HUDEP-2 (cell line): ENCODE data around the gene SLC18A3.

Source experiments
- DNase-seq, 76 experiments: peaks; one replicate each; lab custom pipeline; 2025; ENCODE audit not compliant: unreplicated experiment in 76 of 76; lab: John Stamatoyannopoulos, UW

The SLC18A3 gene

GRCh38 chr10:49647985-49648795 lies 38.1 kb downstream of the SLC18A3 start:
- no peak for DNase-seq

- no peak for DNase-seq
These were observed 39.2 kb downstream of the SLC18A3 start for GRCh38 chr10:49649294-49649693.

- no peak for DNase-seq
These were observed 40.0 kb downstream of the SLC18A3 start for GRCh38 chr10:49649936-49650723.

- no peak for DNase-seq
These were observed 40.6 kb downstream of the SLC18A3 start for GRCh38 chr10:49650724-49651034.

- no peak for DNase-seq
These were observed 41.1 kb downstream of the SLC18A3 start for GRCh38 chr10:49651039-49651835.

GRCh38 chr10:49651917-49652316 lies 41.8 kb downstream of the SLC18A3 start:
- no peak for DNase-seq

- DNase-seq, result no peak
These were observed 42.5 kb downstream of the SLC18A3 start for GRCh38 chr10:49652421-49653272.

- no peak for DNase-seq
These were observed 43.3 kb downstream of the SLC18A3 start for GRCh38 chr10:49653273-49653929.

GRCh38 chr10:49654036-49654693 lies 44.1 kb downstream of the SLC18A3 start:
- DNase-seq, result no peak

GRCh38 chr10:49655099-49655498 lies 45.0 kb downstream of the SLC18A3 start:
- DNase-seq, result no peak

- DNase-seq, result no peak
These were observed 46.9 kb downstream of the SLC18A3 start for GRCh38 chr10:49656845-49657493.

- no peak for DNase-seq
These were observed 47.5 kb downstream of the SLC18A3 start for GRCh38 chr10:49657606-49658005.

- no peak for DNase-seq
These were observed 51.2 kb downstream of the SLC18A3 start for GRCh38 chr10:49661140-49661856.
